HG03103 (cell line): ENCODE data around the gene CISD3.

Source experiments
- ATAC-seq: cut with Tn5 transposase; IDR thresholded peaks from one replicate; pipeline ENCODE4 v1.9.1; 2021; ENCODE audit warnings: low read depth; ENCODE audit not compliant: unreplicated experiment

CISD3 gene

DNA sequence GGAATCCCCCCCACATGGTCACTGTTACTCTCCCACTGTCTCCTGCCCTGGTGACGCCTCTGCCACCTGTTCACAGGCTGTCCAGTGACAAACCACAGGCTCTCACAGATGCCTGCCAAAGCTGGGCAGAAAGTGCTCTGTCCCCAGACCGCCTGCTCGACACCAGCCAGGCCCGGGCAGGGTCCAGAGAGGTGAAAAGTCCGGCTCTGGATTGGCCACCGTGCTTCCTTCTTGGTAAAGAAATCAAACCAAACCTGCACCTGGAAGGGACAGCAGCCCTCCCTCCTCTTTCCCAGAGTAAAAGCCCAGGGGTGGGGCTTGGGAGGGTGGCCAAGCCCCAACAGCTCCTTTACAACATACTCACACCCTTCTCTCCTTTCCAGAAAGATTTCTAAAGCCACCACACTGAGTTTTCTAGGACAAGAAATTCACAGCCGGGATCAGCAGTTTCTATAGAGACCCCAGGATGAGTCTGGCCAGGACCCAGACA is 11.8 kb downstream of the CISD3 start:
- ATAC-seq = no peak

GRCh38 chr17:38742411-38743308 is 12.5 kb downstream of the CISD3 start:
- no peak for ATAC-seq

DNA sequence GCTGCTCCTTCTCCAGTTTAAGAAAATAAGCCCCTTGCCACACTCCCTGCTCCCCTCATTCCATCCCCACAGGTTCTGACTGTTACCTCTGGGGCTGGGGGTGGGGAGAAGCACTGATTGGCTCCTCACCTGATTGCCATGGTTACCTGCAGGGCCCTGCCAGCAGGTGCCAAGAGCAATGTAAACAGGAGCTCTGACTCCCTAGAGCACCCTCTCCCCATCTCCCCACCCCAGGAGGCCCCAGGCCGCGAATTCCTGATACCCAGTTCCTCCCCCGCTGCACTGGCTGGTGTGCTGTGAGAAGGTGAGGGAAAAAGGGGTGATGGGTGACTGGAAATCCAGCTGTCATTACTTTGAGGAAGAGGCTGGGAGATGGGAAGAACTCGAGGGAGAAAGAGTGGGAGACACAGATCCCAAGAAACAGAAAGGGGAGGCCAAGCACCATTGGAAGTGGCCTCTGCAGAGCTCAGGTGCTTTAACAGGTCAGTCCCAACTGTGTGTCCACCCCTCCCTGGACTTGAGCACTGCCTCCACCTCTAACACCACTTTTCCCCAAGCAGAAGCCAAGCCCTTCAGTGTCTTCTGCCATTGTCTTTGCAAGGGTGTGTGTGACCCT is 13.5 kb downstream of the CISD3 start:
- ATAC-seq = no peak

DNA sequence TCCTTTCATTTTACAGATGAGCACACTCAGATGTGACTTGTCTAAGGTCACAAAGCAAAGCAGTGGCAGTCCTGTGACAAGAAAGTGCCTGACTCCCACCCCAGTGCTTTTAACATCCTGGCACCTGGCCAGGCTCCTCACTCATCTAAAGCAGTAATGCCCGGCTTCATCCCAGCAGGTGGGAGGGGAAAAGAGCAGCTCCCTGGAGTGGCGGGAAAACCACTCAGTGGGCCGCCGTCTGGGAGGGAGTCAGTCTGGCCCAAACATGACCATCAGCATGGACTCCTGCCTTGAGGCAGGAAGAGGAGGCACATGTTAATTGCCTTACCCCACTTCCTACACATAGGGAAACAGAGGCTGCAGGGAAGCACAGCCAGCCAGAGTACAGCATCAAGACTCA is 15.4 kb downstream of the CISD3 start:
- ATAC-seq = no peak

DNA sequence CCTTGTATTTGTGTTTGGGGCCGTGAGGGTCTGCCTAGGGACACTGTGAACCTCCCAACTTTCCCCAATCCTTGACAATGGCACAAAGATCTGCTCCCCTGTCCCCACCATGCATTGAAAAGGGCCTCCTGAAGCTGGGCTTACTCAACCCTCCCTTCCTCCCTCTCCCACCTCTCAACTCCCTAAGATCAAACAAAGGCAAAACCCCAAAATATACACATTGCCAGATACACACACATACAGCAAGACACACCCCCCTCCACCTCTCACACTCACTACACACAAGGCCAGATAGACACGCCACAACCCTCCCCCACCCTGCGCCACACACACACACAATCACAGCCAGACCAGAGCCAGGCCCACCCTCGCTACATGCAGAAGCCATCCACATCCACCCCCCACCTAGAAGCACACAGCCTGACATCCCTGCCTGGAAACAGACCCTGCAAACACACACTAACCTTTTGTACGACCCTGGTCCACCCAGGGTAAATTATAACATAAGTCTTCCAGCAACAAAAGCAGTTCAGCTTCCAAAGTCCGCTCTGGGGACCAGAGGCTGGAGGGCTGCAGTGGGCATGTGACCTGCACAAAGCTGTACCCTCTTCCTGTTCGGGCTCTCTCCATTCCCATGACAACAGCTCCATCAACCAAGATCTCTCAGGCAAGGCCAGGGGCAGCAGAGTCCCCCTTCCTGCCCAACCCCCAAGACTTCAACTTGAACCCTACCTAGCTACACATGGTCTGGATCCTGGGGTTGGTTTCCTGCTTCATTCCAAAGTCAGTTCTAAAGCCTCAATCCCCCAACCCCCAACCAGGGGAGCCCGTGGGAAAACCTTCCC is 16.1 kb downstream of the CISD3 start:
- ATAC-seq = no peak

DNA sequence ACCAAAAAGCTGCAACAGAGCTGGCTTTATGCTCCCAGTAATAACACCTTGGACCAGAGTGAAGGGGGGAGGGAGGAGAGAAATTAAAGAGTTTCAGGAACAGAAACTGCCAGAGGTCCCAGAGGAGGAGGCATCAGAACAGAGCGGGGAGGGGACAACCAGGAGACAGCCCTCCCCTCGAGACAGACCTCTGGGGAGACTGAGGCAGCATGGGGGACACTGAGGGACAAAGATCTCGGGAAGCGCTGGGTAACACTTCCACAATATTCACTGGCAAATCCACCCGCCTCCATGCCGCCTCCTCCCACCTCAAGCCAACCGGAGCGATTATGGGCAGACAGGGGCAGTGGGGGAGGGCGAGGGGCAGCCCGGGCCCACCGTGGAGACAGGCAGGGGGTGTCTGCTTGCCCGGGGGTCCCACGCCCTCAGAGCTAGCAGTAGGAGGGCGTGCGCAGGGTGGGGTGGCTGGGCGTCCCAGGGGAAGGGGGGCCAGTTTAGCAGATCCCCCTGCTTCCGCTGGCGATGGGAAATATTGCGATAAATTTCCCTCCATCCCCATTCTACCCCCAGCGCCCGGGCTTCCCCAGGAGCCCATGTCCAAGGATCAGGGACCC is 16.8 kb downstream of the CISD3 start:
- ATAC-seq = no peak

GRCh38 chr17:38747463-38748148 is 17.5 kb downstream of the CISD3 start:
- no peak for ATAC-seq

DNA sequence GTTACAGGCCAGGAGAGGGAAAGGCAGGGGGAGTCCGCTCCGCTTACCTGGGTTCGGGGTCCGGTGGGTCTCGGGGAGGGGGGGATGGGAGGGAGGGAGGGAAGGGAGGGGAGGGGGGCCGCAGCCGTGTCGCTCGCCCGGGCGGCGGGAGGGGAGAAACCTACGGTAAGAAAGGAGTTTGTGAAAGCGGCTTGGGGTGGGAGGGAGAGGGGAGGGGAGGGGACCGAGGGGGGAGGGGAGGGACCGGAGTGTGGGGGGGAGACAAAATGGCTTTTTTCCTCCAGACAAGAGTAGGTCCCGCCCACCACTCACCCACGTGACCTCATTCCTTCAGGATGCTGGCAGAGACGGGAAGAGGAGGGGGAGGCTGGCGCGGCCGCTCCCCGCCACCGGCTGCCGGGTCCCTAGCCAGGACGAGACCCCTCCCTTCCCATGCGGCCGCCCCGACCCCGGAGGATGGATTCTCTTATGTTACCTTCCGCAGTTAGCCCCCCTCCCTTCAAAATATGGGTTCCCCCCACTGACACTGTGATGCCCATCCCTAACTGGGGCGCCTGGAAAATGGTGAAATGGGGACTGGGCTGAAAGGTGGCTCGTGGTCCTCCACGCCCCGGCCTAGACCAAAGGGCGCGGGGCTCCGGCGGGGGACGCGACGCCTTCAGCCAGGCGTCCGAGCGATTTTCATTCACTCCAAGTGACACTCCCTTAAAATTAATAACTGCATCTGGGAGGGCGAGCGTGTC is 18.2 kb downstream of the CISD3 start, which contains the start of gene PCGF2:
Gene PCGF2, minus strand, starts transcription at position 188 of the 743 bp plus-strand sequence. CDS start 7,934 bp downstream, outside the sequence.
- no peak for ATAC-seq

GRCh38 chr17:38748892-38749222 is 18.7 kb downstream of the CISD3 start:
- no peak for ATAC-seq

DNA sequence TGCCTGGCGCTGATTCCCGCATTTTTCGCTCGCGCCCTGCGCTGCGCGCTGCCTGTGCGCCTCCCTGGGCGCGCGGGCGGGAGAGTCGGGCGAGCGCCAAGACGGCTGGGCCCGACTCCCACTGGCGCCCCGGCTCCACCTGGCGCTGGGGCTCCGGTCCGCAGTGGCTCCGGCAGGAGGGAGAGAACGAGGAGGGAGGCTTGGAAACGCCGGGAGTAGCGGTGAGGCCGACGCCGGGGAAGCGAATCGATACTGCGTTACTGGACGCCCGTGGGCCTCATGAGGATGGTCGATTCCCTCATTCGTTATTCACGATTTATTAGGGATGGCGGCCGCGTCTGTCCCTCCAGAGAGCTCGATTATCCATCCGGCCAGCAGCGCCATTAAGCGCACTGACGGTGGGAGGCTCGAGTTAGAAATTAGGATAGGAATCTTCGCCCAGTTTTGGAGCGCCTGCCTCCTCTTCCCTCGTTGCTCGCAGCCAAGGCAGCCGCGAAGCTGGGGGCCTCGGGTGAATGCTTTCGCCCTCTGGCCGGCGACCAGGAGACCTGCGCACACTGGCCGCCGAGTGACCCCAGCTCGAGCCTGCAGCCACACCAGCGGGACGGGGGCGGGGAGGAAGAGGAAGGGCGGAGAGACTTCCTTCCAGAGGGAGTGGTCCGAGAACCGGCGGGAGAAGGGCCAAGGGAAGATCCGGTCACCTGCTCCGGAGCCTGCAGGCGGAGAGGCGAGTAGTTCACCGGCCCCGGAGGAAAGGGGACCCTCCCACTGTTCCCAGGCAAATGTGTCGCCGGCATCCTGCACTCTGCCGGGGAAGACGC is 19.3 kb downstream of the CISD3 start:
- no peak for ATAC-seq

- ATAC-seq = no peak
Measured at GRCh38 chr17:38750044-38750311, 19.8 kb downstream of the CISD3 start.

DNA sequence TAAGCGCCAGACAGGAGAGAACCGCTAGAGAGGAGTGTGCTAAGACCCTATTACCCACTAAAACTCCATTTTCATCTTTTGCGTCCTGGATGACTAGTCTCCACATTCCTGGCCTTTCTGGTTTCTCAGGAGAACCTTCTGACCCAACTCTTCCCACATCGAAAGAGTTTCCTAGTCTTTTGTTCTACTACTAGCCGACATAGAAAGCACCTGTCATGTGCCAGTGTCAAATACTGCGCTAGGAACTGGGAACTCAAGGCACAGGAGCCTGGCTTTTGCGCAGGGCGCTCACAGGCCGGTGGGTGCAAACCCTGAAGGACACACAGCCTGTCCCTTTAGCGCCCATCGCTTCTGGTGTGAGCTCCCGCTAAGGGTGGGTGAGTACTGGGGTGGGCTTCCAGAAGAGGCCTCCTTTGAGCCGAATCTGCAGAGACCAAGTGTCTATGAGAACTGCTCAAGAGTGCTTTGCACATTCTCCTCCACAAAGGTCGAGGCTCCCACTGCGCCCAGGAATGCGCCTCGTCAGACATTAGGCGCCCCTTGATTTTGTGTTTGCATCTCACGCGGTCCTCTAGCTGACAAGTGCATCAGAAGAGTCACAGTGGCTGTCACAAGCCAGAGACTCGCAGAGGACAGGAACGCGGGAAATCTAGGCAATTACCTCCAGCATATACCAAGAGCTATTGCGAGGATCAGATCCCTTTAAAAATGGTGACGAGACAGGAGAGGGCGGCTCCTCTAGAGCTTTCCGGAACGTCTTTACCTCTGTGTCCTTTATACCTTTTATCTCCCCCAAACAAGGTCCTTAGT is 20.4 kb downstream of the CISD3 start:
- no peak for ATAC-seq

DNA sequence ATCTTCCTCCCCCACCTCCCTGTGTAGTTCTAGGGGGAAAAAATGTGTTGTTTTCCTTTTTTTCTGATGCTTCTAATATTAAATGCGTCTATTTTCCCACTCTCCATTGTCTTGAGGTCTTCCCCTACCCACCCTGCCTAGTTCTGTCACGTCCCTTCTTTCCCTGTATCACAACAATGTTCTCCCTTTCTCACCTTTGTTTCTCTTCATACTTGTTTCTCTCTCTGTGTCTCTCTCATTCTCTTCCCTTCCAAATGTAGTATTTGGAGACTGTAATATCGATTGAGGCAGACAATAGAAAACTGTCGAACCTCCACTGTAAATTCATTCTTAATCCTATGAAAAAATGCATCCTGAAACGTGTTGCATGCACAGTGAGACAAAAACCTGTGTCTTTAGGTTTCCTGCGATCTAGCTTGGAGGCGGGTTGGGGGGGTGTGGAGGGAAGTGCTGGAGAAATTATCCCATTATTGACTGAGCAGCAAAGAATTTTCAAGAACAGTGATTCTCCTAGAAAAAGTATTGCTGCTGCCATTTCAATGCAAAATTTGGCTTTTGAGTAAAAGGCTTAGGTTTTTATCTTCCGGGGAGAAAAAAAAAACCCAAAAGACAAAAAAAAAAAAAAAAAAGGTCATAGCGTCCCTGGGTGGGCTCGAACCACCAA is 21.1 kb downstream of the CISD3 start:
- ATAC-seq = no peak

- no peak for ATAC-seq
Measured at GRCh38 chr17:38751808-38752307, 21.7 kb downstream of the CISD3 start.

GRCh38 chr17:38752308-38753070 is 22.3 kb downstream of the CISD3 start, which contains the start of gene PSMB3:
Gene PSMB3 (plus strand): TSS chr17:38752741. CDS start chr17:38752827, 86 bp downstream.
- ATAC-seq = peak; percentile 78

DNA sequence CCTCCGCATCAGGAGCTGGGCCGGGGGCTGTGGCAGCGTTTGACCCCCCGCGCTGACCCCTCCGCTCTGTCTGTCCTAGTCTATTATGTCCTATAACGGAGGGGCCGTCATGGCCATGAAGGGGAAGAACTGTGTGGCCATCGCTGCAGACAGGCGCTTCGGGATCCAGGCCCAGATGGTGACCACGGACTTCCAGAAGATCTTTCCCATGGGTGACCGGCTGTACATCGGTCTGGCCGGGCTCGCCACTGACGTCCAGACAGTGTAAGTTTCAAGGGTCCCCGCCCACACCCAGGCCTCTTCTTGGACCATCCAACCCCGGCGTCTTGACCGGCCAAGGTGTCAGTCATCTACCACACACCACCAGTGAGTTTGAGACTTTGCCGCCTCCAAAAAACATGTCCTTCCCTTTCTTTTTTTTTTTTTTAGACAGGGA is 22.9 kb downstream of the CISD3 start:
- ATAC-seq = no peak
